Glomerular visceral epithelial cell (primary cell): Measurements from ENCODE around the gene PPP2R2C.

ENCODE experiments used
- DNase-seq: peaks from one replicate; pipeline ENCODE4 v3.0.0-alpha.2; 2016; ENCODE audit errors: extremely low spot score

PPP2R2C gene

GRCh38 chr4:6469144-6469543 lies 3.3 kb downstream of the PPP2R2C start:
- no peak for DNase-seq

- no peak for DNase-seq
These were observed 4.0 kb downstream of the PPP2R2C start for GRCh38 chr4:6468376-6468775.

DNA sequence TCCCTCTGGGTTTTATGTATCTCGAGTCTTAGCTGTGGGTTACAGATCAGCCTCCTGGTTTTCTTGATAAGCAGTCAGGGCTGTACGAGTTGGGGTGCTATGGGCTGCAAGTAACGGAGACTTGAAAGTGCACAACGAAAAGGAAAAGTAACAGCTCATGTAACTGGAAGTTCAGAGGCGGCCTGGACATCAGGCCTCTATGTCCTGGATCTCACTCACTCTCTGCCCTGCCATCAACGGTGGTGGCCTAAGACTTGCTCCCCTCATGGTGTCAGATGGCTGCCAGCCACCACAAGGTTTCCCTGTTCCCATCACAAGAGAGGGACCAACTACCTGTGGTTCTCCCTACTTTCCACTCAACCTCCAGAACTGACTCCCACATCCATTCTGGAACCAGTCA lies 4.8 kb downstream of the PPP2R2C start:
- DNase-seq: no peak

DNA sequence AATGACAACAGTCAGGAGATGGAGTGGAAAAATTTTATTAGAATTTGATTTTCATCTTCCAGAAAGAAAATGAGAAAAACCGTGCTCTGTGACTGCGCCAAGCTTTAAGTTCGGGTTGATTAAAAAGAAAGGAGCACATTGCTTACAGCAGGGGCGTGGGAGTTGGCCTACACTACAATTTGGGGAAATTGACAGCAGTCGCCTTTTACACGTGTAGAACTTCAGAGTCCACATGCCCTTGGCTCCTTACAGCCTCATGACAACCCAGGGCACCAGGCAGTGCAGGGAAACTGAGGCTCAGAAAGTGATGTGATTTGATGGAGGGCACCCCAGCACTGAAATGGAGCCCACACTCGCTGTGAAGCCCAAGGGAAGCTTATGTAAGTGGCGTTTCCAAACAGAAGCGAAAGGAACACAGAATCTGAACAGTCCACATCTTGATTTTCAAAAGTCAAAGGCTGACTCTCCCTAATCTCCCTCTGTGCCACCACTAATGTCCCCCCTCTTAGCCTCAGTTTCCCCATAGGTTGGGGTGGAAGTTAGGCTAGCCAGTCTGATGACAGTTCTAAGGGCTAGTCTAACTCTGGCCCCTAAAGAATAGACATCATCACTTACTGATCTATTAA lies 5.5 kb downstream of the PPP2R2C start:
- DNase-seq: no peak

DNA sequence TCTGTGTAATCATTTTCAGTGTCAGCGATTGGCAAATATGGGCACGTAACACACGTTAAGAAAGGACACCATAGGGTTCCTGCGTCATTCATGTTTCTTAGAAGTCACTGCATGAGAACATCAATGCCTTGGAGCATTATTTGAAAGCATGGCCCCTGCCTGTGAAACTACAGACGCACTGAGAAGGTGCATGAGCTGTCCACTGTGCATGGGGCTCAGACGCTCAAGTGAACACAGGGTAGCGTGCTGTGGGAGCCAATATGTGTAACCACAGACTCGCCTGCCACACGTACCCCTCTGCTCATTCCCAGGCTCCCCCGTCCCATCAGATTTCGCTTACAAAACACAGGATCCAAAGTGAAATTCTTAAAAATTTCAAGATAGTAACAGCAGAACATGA lies 6.5 kb downstream of the PPP2R2C start:
- no peak for DNase-seq

DNA sequence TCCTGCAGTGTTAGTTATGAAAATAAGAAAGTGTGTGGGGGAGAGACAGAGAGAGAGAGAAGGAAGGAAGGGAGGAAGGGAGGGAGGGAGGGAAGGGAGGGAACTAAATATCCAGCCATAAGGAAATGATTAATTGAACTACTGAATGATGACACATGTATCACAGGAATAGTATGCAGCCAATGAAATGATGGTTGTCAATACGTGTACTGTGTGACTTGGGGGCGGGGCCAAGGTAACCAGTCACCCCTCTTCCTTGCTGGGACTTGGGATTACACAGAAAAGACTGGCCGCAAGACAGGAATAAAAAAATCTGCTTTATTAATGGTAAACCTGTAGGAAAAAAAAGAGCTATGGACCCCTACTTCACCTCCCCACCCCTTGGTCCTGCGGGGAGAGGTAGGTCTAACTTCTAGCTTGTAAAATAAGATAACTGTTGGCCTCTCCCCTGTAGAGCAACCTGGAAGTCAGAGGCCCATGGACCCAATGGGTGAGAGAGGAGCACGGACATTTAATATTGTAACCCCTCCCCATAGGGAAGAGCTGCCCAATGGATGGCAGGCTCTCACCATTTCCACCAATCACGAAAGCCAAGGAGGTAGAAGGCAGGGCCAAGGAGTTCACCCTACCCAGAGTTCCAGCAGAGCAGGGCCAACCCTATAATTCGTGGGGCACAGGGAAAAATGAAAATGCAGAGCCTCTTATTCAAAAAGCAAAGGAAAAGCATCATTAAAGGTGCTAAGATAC lies 7.4 kb downstream of the PPP2R2C start:
- DNase-seq: no peak

- no peak for DNase-seq
These were observed 8.8 kb downstream of the PPP2R2C start for GRCh38 chr4:6463311-6464289.

DNA sequence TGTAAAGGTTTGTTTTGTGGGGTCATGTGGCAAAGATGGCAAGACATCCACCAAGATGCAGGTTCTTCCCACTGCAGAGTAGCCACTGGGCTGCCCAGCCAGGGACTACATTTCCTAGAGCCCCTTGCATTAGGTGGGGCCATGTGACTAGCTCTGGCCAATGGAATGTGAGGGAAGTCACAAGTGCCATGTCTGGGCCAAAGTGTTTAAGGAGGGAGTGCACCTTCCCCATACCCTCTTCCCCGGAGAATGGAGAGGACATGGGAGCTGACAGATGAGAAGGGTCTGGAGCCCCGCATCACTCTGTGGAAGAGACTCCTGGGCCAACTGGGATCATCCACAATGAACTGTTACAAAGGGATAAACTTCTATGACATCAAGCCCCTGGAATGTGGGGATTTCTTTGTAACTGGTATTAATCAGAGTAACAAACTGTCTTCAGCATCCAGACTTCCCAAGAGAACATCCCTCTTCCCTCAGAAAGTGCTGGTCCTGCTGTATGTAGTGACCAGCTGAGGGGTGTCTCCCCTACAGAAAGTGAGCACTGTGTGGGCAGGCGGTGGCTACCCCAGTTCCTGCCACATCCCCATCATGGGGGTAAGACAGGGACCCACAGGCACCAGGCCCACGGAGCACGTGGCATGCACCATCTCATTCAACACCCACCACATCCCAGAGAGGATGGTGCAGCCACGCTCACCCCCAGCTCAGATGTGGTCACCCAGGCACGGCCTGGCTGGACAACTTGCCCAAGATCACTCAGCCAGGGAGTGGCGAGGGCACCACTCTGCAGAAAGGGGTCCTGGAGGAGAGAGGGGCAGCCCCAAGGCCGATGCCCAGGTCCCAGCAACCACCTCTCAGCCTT lies 10.9 kb downstream of the PPP2R2C start:
- no peak for DNase-seq

GRCh38 chr4:6460876-6461275 lies 11.5 kb downstream of the PPP2R2C start:
- DNase-seq: no peak

- DNase-seq: no peak
These were observed 13.9 kb downstream of the PPP2R2C start for GRCh38 chr4:6458528-6458927.

DNA sequence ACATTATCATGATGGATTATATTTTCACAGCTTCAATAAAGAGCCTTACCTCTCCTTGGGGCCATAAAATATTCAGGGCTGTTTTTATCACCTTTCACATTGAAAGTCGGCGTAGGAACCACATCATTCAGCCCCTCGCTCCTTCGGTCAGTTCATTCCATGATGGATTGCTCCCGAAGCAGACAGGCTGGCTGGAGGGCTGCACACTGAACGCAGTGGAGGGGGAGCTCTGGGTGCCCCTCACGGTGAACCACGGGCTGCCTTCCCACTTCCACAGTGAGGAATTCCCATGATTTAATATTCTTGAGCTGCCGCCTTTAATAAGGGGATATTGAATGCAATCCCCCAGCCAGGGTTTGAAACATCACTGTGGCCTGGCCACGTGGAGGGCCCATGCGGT lies 16.0 kb downstream of the PPP2R2C start:
- DNase-seq: no peak

DNA sequence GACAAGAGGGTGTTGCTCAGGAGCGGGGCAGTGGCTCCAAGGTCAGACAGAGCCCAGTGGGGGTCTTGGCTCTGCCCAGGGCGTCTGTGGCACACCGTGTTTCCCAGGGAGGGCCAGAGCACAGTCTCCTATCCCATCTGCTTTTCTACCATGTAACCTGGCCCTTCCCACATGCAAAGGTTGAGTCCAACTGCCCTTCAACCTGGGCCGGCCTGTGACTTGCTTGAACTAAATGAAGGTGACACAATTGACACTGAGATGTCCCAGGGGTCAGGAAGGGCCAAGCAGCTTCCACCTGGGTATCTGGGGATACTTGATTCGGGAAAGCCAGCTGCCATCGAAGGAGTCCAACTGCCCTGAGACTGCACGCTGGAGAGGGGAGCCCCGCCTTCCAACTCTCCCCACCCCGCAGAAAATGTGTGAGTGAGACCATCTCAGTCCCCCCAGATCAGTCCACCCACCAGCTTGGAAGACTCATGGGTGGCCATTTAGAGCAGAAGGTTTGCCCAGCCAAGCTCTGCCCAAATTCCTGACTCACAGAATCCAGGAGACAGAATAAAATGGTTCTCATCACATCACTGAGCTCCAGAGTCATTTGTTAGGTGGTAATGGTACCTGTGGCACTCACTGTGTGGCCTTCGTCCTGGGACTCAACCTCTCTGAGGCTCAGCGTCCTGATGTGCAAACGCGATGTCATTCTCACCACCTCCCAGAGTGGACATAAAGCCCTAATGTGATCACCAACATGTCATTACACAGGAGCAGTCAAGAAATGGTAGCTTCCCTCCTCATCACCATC lies 18.1 kb downstream of the PPP2R2C start:
- DNase-seq: no peak

GRCh38 chr4:6453688-6453990 lies 18.8 kb downstream of the PPP2R2C start:
- DNase-seq: no peak

DNA sequence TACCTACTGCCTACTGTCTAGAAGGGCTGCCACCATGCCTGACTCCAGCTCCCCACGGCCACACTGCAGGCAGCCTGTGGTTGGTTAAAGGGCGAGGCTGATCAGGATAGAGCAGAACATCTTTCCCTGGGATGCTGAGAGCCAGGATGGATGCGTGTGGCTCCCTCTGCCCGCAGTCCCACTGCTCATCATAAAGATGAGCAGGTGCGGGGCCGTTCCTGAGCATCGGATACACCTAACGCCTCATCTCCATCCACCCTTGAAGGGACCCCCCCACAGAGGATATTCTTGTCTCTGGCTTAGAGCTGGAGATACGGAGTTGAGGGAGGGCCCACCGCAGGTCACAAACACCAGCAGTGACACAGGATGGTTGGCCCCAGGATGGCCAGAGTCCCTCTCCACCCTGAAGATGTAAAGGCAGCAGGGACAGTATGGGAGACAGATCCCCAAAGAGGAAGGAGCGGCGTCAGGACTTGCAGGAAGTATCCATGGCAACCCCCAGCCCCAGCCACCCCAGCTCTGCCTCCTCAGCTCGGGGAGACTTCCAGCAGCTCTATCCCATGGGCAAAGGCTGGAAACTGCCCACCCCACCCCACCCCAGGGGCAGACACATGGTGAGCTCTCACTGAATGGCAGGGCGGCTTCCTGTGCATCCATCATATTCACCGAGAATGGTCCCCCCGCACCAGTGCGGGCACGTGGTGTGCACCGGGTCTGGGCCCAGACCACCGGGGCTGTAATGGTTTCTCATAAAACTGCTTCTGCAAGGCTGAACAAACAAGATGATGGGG lies 19.3 kb downstream of the PPP2R2C start:
- DNase-seq: no peak

GRCh38 chr4:6452116-6452896 lies 20.1 kb downstream of the PPP2R2C start:
- DNase-seq: no peak

DNA sequence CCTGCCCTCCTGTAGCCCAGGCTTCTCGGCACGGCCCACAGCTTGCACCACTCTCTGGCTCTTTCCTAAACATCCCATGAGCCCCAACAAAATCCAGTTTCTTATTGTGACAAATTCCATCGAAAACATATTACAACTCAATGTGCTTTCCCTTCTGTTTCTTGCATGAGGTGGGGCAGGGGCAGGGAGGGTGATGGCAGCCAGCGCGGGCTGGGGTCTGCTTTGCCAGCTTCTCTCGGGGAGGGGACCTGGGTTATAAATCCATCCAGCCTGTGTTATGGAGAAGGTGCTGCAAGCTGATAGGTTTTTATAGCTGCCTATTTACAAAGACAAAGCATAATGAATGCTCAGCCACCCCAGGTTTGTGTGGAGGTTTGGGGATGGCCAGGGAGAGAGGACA lies 21.1 kb downstream of the PPP2R2C start:
- no peak for DNase-seq

DNA sequence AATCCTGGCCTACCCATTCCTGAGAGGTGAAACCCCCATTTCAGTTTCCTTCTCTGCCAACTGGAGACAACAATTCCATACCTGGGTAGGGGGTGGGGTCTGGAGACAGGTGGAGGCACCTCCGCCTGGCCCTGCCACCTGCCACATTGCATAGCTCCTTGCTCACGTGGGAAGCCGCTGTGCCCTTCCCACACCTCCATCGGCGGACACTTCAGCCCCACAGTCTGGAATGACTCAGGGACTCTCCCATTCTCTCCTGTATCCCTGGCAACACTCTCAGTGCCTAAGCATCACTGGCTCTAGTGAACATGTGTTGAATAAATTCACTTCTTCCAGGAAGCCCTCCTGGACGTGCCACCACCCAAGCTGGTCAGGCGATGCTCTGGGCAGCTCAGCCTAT lies 21.7 kb downstream of the PPP2R2C start:
- DNase-seq: no peak

DNA sequence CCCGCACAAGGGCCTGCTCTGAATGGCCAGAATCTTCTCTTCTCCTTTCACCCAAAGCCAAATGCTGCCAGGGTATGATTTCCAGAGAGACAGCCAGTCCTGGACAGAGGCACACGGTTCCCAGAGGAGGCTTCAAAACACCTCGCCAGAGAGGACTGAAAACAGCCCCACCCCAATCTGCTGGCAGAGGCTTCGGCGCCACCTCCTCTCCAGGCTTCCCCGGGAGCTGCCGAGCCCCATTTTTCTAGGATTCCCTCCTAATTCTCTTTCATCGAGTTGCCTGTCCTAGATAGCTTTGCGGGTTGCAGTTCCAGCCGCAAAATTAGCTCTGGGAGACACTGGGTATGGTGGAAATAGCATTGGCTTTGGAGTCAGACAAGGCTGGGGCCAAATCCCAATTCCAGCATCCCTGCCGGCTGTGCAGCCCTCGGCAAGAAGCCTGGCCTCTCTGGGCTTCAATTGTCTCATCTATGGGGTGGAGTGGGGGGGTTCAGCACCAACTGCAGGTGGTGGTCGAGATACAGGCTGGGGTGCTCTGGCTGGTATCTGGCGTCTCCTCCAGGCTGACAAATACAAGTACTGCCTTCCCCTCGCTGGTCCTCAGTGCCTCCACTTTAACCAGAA lies 22.6 kb downstream of the PPP2R2C start:
- DNase-seq: no peak

DNA sequence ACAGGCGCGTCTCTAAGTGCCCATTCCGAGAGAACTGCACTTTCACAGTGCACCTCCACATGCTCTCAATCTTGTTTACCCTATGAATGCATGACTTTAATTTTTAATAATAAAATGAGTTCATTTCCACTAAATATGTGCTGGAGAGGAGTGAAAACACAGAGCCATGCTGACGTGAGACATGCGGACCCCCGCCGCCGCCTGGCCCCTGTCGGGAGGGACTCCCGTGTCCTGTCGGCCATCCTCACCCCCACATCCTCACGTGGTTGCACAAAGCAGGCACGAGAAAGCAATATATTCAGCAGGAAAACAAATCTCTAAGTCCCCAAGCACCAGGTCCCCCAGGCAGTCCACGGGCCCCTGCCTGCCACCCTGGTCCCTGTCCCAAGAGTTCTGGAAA lies 23.1 kb downstream of the PPP2R2C start:
- no peak for DNase-seq
